ENCODE results near the gene PVALB.
A peak's percentile ranks its signal among the peaks of the same experiment; 100 is the strongest.

PVALB gene

GRCh38 chr22:36816636-36817524 is at the start of gene PVALB:
Gene PVALB (minus strand): TSS chr22:36817035. CDS start chr22:36817005, 30 bp downstream.
- DNase-seq (ENCODE audit: low spot score) = no peak

- DNase-seq (ENCODE audit: low spot score) = no peak
Observed at GRCh38 chr22:36865346-36865745, 48.5 kb upstream of the PVALB start.

GRCh38 chr22:36864454-36865215 is 47.8 kb upstream of the PVALB start:
- DNase-seq (ENCODE audit: low spot score) = no peak

GRCh38 chr22:36863979-36864378 is 47.1 kb upstream of the PVALB start:
- no peak for DNase-seq (ENCODE audit: low spot score)

- DNase-seq (ENCODE audit: low spot score) = no peak
Observed at GRCh38 chr22:36863281-36863680, 46.4 kb upstream of the PVALB start.

GRCh38 chr22:36862251-36863242 is 45.7 kb upstream of the PVALB start:
- DNase-seq (ENCODE audit: low spot score) = no peak

GRCh38 chr22:36860821-36861659 is 44.2 kb upstream of the PVALB start, which contains the start of gene NCF4:
Gene NCF4 (plus strand): TSS chr22:36861006. CDS start chr22:36861172, 166 bp downstream.
- DNase-seq (ENCODE audit: low spot score) = no peak

GRCh38 chr22:36860438-36860820 is 43.6 kb upstream of the PVALB start:
- no peak for DNase-seq (ENCODE audit: low spot score)

GRCh38 chr22:36860017-36860416 is 43.2 kb upstream of the PVALB start:
- no peak for DNase-seq (ENCODE audit: low spot score)

GRCh38 chr22:36858966-36859365 is 42.1 kb upstream of the PVALB start:
- no peak for DNase-seq (ENCODE audit: low spot score)

GRCh38 chr22:36858156-36858555 is 41.3 kb upstream of the PVALB start:
- no peak for DNase-seq (ENCODE audit: low spot score)

- DNase-seq (ENCODE audit: low spot score) = no peak
Observed at GRCh38 chr22:36856792-36857135, 39.9 kb upstream of the PVALB start.

- DNase-seq (ENCODE audit: low spot score) = peak; percentile 87
Observed at GRCh38 chr22:36856121-36856791, 39.4 kb upstream of the PVALB start.

GRCh38 chr22:36855478-36855877 is 38.6 kb upstream of the PVALB start:
- no peak for DNase-seq (ENCODE audit: low spot score)

- DNase-seq (ENCODE audit: low spot score) = peak; percentile 56
Observed at GRCh38 chr22:36853407-36854099, 36.7 kb upstream of the PVALB start.

- DNase-seq (ENCODE audit: low spot score) = no peak
Observed at GRCh38 chr22:36852056-36852973, 35.5 kb upstream of the PVALB start.

GRCh38 chr22:36850682-36851081 is 33.8 kb upstream of the PVALB start:
- DNase-seq (ENCODE audit: low spot score) = no peak

GRCh38 chr22:36850056-36850455 is 33.2 kb upstream of the PVALB start:
- no peak for DNase-seq (ENCODE audit: low spot score)

GRCh38 chr22:36846949-36847348 is 30.1 kb upstream of the PVALB start:
- no peak for DNase-seq (ENCODE audit: low spot score)
